HCT116 (cell line): Measurements from ENCODE around the gene ZBTB16. TPM values are rescaled to one million over a fixed set of nuclear protein-coding genes. Genes with fewer than 3 reads are reported as not detected.

Source experiments
- ATAC-seq: fragments of 200-7000 bp; cut with Tn5 transposase; 2 replicates; pipeline ENCODE4 v1.9.1; 2020; ENCODE audit warnings: mild to moderate bottlenecking, moderate library complexity
- BruUV-seq: library from RNA; stranded (reverse); fragments of 400-500 nt; replicated peaks from 2 replicates; lab custom pipeline; 2021; lab: Mats Ljungman, UMichigan
- CTCF ChIA-PET: fragments of 300-600 bp; sonication (Branson Sonifier 250); formaldehyde crosslinking; loops from one replicate; lab custom pipeline; 2021; ENCODE audit warnings: antibody characterized with exemption; lab: Charles Lee
- POLR2A ChIA-PET: fragments of 300-600, 350-600 bp; sonication (Branson Sonifier 250); formaldehyde crosslinking; loops from one replicate; lab custom pipeline; 2021; ENCODE audit warnings: antibody characterized with exemption; lab: Charles Lee
- RAD21 ChIA-PET, 2 experiments: fragments of 300-600 bp; sonication (Branson Sonifier 250); formaldehyde crosslinking; loops; one replicate each; lab custom pipeline; 2023; ENCODE audit warnings: low total read pairs in 2 of 2; ENCODE audit not compliant: uncharacterized antibody in 2 of 2, unreplicated experiment in 2 of 2, low non-redundant PET in 1 of 2; lab: Charles Lee
- DNase-seq: peaks from one replicate; pipeline ENCODE4 v3.0.0-alpha.2; 2010; ENCODE audit warnings: low read depth, low spot score
- H2AFZ ChIP-seq: fragments of 200-600 bp; shearing (Covaris generic), sonication (generic); 2 replicates; pipeline ENCODE4 v1.6.1; 2017; ENCODE audit warnings: low read depth, mixed run types, mixed read lengths, antibody characterized with exemption, low read length; ENCODE audit not compliant: poor library complexity, severe bottlenecking
- H3K27ac ChIP-seq: 2 replicates; pipeline ENCODE4 v1.5.1; 2012; ENCODE audit warnings: low read depth, low read length
- H3K27me3 ChIP-seq: fragments of 200-600 bp; sonication (generic); 2 replicates; pipeline ENCODE4 v1.6.1; 2016; ENCODE audit warnings: mixed run types, low read length, mixed read lengths; ENCODE audit not compliant: insufficient read depth
- H3K36me3 ChIP-seq, 2 experiments: fragments of 200-500 bp in 1 of 2; fragments of 200-600 bp in 1 of 2; sonication (Bioruptor generic) in 1 of 2; sonication (generic) in 1 of 2; 2 replicates each; pipeline versions ENCODE4 v1.5.1 to v1.6.1; 2014 to 2016; ENCODE audit warnings: low read length in 2 of 2, inconsistent platforms in 1 of 2, mixed read lengths in 1 of 2, mixed run types in 1 of 2; ENCODE audit not compliant: insufficient read depth in 2 of 2, control insufficient read depth in 1 of 2
- H3K4me1 ChIP-seq, 2 experiments: fragments of 200-600 bp in 1 of 2; sonication (generic) in 1 of 2; 2 replicates each; pipeline versions ENCODE4 v1.5.1 to v1.6.1; 2012 to 2017; ENCODE audit warnings: low read length in 2 of 2, inconsistent platforms in 1 of 2, mild to moderate bottlenecking in 1 of 2, mixed read lengths in 1 of 2, mixed run types in 1 of 2, moderate library complexity in 1 of 2; ENCODE audit not compliant: insufficient read depth in 2 of 2, control insufficient read depth in 1 of 2
- H3K4me2 ChIP-seq: fragments of 200-600 bp; sonication (generic); 2 replicates; pipeline ENCODE4 v1.6.1; 2017; ENCODE audit warnings: mixed run types, low read length, mixed read lengths
- H3K4me3 ChIP-seq, 2 experiments: fragments of 200-600 bp in 1 of 2; sonication (generic) in 1 of 2; replicated peaks in 1 of 2; 2 replicates each; pipeline ENCODE4 v1.5.1; 2011 to 2016; ENCODE audit warnings: low read length in 2 of 2, control low read depth in 1 of 2, low read depth in 1 of 2, mild to moderate bottlenecking in 1 of 2, mixed read lengths in 1 of 2, mixed run types in 1 of 2
- H3K79me2 ChIP-seq: fragments of 200-600 bp; sonication (generic); 2 replicates; pipeline ENCODE4 v1.6.1; 2017; ENCODE audit warnings: mild to moderate bottlenecking, mixed run types, low read length, moderate library complexity, mixed read lengths; ENCODE audit not compliant: insufficient read depth
- H3K9ac ChIP-seq: fragments of 200-600 bp; sonication (generic); 2 replicates; pipeline ENCODE4 v1.6.1; 2016; ENCODE audit warnings: low read length, mixed read lengths
- H3K9me2 ChIP-seq: fragments of 200-600 bp; sonication (generic), shearing (Covaris generic); 2 replicates; pipeline ENCODE4 v1.6.1; 2017; ENCODE audit warnings: mixed run types, mild to moderate bottlenecking, moderate library complexity; ENCODE audit not compliant: insufficient read depth
- H3K9me3 ChIP-seq, 2 experiments: fragments of 200-500 bp in 1 of 2; fragments of 200-600 bp in 1 of 2; sonication (Bioruptor generic) in 1 of 2; sonication (generic) in 1 of 2; 2 replicates each; pipeline ENCODE4 v1.6.1; 2014 to 2017; ENCODE audit warnings: low read length in 2 of 2, mixed read lengths in 2 of 2, inconsistent platforms in 1 of 2, low read depth in 1 of 2, mild to moderate bottlenecking in 1 of 2, mixed run types in 1 of 2, moderate library complexity in 1 of 2; ENCODE audit not compliant: control insufficient read depth in 1 of 2, insufficient read depth in 1 of 2
- H4K20me1 ChIP-seq: fragments of 200-600 bp; sonication (generic), shearing (Covaris generic); 2 replicates; pipeline ENCODE4 v1.6.1; 2017; ENCODE audit warnings: mixed run types, mild to moderate bottlenecking, moderate library complexity; ENCODE audit not compliant: insufficient read depth
- POLR2A ChIP-seq: IDR thresholded peaks from 2 replicates; pipeline ENCODE4 v1.7.0; 2011; ENCODE audit warnings: borderline replicate concordance; ENCODE audit not compliant: insufficient read depth, insufficient read length; ENCODE audit errors: extremely low read depth
- POLR2AphosphoS5 ChIP-seq: IDR thresholded peaks from 2 replicates; pipeline ENCODE4 v1.6.1; 2011; ENCODE audit warnings: mild to moderate bottlenecking, low read depth, low read length, moderate library complexity
- TCF7L2 ChIP-seq: IDR thresholded peaks from 2 replicates; pipeline ENCODE4 v1.7.0; 2011; ENCODE audit warnings: borderline replicate concordance, inconsistent platforms; ENCODE audit not compliant: insufficient read depth, insufficient read length; ENCODE audit errors: extremely low read depth
- ZBTB33 ChIP-seq: IDR thresholded peaks from 2 replicates; pipeline ENCODE4 v1.6.1; 2011; ENCODE audit warnings: mild to moderate bottlenecking, low read length, moderate library complexity; ENCODE audit not compliant: insufficient replicate concordance; ENCODE audit errors: extremely low read depth
- ZFX ChIP-seq: fragments of 450-650 bp; IDR thresholded peaks from 2 replicates; pipeline ENCODE4 v1.6.1; 2017
- ZNF274 ChIP-seq: fragments of 200-500 bp; sonication (Bioruptor generic); IDR thresholded peaks from 2 replicates; pipeline ENCODE4 v1.6.1; 2014; ENCODE audit warnings: mild to moderate bottlenecking, low read depth, low read length, inconsistent platforms
- intact Hi-C: fragments of 100-400 bp; cut with micrococcal nuclease; formaldehyde crosslinking; loops from 2 replicates; pipeline ENCODE4 v1.10.0; 2022
- total RNA-seq: library from RNA; stranded (reverse); gene quantifications from one replicate; pipeline ENCODE4 v1.2.1, GENCODE V29; 2021; ENCODE audit not compliant: unreplicated experiment

ZBTB16 gene
- total RNA-seq, 1 experiment from 2014 or later, result 0.30 TPM

- H3K79me2 ChIP-seq, result no peaks in the 10 kb centered on the region
- intact Hi-C loops, result no loop called here
- H3K4me2 ChIP-seq, result no peak overlapping the region
- ChIA-PET CTCF (no interaction called here), POLR2A (no interaction called here), RAD21 (no interaction called here)
- H3K9me3 ChIP-seq, result no peaks in the 10 kb centered on the region
- H3K9ac ChIP-seq, result no peak overlapping the region
- H4K20me1 ChIP-seq, result no peaks in the 10 kb centered on the region
- H3K27ac ChIP-seq, result no peak overlapping the region
- TF ChIP-seq ZFX, result no peak
- no peak for TF ChIP-seq POLR2A
- no peak for DNase-seq
- no peaks in the 10 kb centered on the region for H3K4me1 ChIP-seq
- no peak overlapping the region for H2AFZ ChIP-seq
- H3K27me3 ChIP-seq, result peaks cover 67% of the 10 kb centered on the region
- no peaks in the 10 kb centered on the region for H3K36me3 ChIP-seq
- no TSS peak for BruUV-seq
- H3K4me3 ChIP-seq, result no peak overlapping the region
- no peaks in the 10 kb centered on the region for H3K9me2 ChIP-seq
- ATAC-seq, result no peak
Measured at GRCh38 chr11:114123692-114124330, 64.3 kb downstream of the ZBTB16 start.

- Histone ChIP-seq H3K27me3 (peaks cover 68% of the 10 kb centered on the region), H3K79me2 (no peaks in the 10 kb centered on the region), H3K36me3 (no peaks in the 10 kb centered on the region)
- TF ChIP-seq ZNF274 (no peak), ZBTB33 (no peak), TCF7L2 (no peak), POLR2AphosphoS5 (no peak)
- TF ChIP-seq, all 23 proteins: peak for 0
- ATAC-seq, result no peak
- H3K4me3 ChIP-seq, result no peak overlapping the region
- POLR2A ChIA-PET, result no interaction called here
- no peak for DNase-seq
- intact Hi-C loops, result no loop called here
- no peak overlapping the region for H3K27ac ChIP-seq
- H4K20me1 ChIP-seq, result no peaks in the 10 kb centered on the region
- H3K4me2 ChIP-seq, result no peak overlapping the region
- no peaks in the 10 kb centered on the region for H3K4me1 ChIP-seq
- no peak overlapping the region for H3K9ac ChIP-seq
- no TSS peak for BruUV-seq
- H2AFZ ChIP-seq, result no peak overlapping the region
- no peaks in the 10 kb centered on the region for H3K9me3 ChIP-seq
- RAD21 ChIA-PET, result no interaction called here
- CTCF ChIA-PET, result no interaction called here
- H3K9me2 ChIP-seq, result no peaks in the 10 kb centered on the region
Measured at GRCh38 chr11:114124601-114125144, 65.2 kb downstream of the ZBTB16 start.
